ENCODE data around the gene DUSP6.

DUSP6 gene

GRCh38 chr12:89306827-89307473, 45.4 kb downstream of the DUSP6 start:
- H3K4me2 ChIP-seq: no peak overlapping the region
- H4K20me1 ChIP-seq: no peaks in the 10 kb centered on the region
- no peak overlapping the region for H3K9ac ChIP-seq
- H3K4me3 ChIP-seq: no peak overlapping the region
- no peaks in the 10 kb centered on the region for H3K27me3 ChIP-seq
- no peaks in the 10 kb centered on the region for H3K9me3 ChIP-seq
- no peak for TF ChIP-seq Cebpa-rat (IDR thresholded peaks at IDR 0.05)
- H3K27ac ChIP-seq: no peak overlapping the region
- no peaks in the 10 kb centered on the region for H3K4me1 ChIP-seq
- H3K36me3 ChIP-seq: no peaks in the 10 kb centered on the region

DNA sequence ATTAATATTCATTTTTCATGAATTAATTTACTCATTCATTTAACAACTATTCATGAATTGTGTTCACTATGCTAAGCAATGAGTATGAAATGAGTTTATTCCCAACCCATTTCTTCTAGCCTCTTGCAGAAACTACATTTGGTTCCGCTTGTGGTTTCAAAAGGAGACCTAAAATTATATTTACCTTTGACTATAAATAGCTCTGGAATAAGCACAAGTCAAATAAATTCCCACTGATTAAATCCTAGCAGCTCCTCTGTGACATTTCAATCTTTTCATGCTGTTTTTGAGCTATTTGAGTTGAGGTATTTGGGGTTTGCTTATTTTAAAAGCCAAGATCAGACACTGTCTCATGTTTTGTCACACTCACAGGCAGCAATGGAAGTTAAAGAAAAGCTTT, 46.9 kb downstream of the DUSP6 start:
- no peaks in the 10 kb centered on the region for H3K27me3 ChIP-seq
- no peaks in the 10 kb centered on the region for H3K36me3 ChIP-seq
- no peak for TF ChIP-seq Cebpa-rat (IDR thresholded peaks at IDR 0.05)
- H3K27ac ChIP-seq: no peak overlapping the region
- no peaks in the 10 kb centered on the region for H3K4me1 ChIP-seq
- H4K20me1 ChIP-seq: no peaks in the 10 kb centered on the region
- no peaks in the 10 kb centered on the region for H3K9me3 ChIP-seq
- H3K9ac ChIP-seq: no peak overlapping the region
- H3K4me3 ChIP-seq: no peak overlapping the region
- no peak overlapping the region for H3K4me2 ChIP-seq

- H3K4me3 ChIP-seq: no peak overlapping the region
- no peaks in the 10 kb centered on the region for H4K20me1 ChIP-seq
- H3K27ac ChIP-seq: no peak overlapping the region
- H3K4me2 ChIP-seq: no peak overlapping the region
- H3K27me3 ChIP-seq: no peaks in the 10 kb centered on the region
- H3K36me3 ChIP-seq: no peaks in the 10 kb centered on the region
- no peak overlapping the region for H3K9ac ChIP-seq
- H3K9me3 ChIP-seq: no peaks in the 10 kb centered on the region
- no peaks in the 10 kb centered on the region for H3K4me1 ChIP-seq
- no peak for TF ChIP-seq Cebpa-rat (IDR thresholded peaks at IDR 0.05)
These were observed 52.4 kb downstream of the DUSP6 start for GRCh38 chr12:89299931-89300330.

DNA sequence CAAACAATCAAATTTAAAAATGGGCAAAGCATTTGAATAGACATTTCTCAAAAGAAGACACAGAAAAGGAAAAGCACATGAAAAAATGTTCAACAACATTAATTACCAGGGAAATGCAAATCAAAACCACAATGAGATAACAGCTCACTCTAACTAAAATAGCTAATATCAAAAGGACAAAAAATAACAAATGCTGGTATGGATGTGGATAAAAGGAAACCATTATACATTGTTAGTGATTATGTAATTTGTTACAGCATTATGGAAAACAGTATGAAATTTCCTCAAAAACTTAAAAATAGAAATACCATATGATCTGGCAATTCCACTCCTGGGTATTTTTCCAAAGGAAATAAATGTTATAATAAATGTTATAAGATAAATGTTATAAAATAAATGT, 52.9 kb downstream of the DUSP6 start:
- Histone ChIP-seq H3K27me3 (no peaks in the 10 kb centered on the region), H3K4me3 (no peak overlapping the region), H3K36me3 (no peaks in the 10 kb centered on the region), H3K9me3 (no peaks in the 10 kb centered on the region), H4K20me1 (no peaks in the 10 kb centered on the region), H3K4me2 (no peak overlapping the region), H3K4me1 (no peaks in the 10 kb centered on the region), H3K9ac (no peak overlapping the region), H3K27ac (no peak overlapping the region)
- TF ChIP-seq Cebpa-rat (IDR thresholded peaks at IDR 0.05): no peak

Data from BLaER1 (cell line).